Activated naive CD8-positive, alpha-beta T cell (primary cell): ENCODE measurements around the gene CYP4F22.
"Not testable (repeated sequence)": the region's sequence is repeated elsewhere in the genome, so short reads cannot be mapped to it uniquely, and the experiment has no call there.

ENCODE experiments used
- H3K27ac Mint-ChIP-seq: one replicate; pipeline ENCODE4 v1.8.0; 2021; ENCODE audit warnings: mixed read lengths
- H3K27me3 Mint-ChIP-seq: one replicate; pipeline ENCODE4 v1.8.0; 2021; ENCODE audit warnings: mixed read lengths
- H3K36me3 Mint-ChIP-seq: one replicate; pipeline ENCODE4 v1.8.0; 2021; ENCODE audit warnings: mixed read lengths
- H3K4me1 Mint-ChIP-seq: one replicate; pipeline ENCODE4 v1.8.0; 2021; ENCODE audit warnings: low read depth, mixed read lengths
- H3K4me3 Mint-ChIP-seq: one replicate; pipeline ENCODE4 v1.8.0; 2021; ENCODE audit warnings: mild to moderate bottlenecking, mixed read lengths
- H3K9me3 Mint-ChIP-seq: one replicate; pipeline ENCODE4 v1.8.0; 2021; ENCODE audit warnings: low read depth, mixed read lengths

CYP4F22 gene

DNA sequence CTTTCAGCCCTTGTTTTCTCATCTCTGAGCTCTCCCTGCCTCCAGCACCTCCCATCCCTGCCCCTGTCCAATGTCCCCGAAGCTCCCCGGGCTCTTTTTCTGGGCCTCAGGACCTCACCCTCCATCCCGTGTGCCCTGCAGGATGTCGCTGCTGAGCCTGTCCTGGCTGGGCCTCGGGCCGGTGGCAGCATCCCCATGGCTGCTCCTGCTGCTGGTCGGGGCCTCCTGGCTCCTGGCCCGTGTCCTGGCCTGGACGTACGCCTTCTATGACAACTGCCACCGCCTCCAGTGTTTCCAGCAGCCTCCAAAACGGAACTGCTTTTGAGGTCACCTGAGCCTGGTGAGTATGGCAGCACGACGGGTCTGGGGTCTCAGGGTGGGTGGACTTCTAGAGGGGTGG is 55.6 kb downstream of the CYP4F22 start:
- H3K27ac Mint-ChIP-seq, result no peak overlapping the region
- no peaks in the 10 kb centered on the region for H3K4me1 Mint-ChIP-seq
- no peaks in the 10 kb centered on the region for H3K36me3 Mint-ChIP-seq
- H3K4me3 Mint-ChIP-seq, result no peak overlapping the region
- no peaks in the 10 kb centered on the region for H3K9me3 Mint-ChIP-seq
- peaks cover 11% of the 10 kb centered on the region for H3K27me3 Mint-ChIP-seq

GRCh38 chr19:15564534-15565168 is 56.3 kb downstream of the CYP4F22 start:
- no peaks in the 10 kb centered on the region for H3K9me3 Mint-ChIP-seq
- H3K4me3 Mint-ChIP-seq, result no peak overlapping the region
- H3K4me1 Mint-ChIP-seq, result no peaks in the 10 kb centered on the region
- H3K27ac Mint-ChIP-seq, result no peak overlapping the region
- H3K36me3 Mint-ChIP-seq, result no peaks in the 10 kb centered on the region
- H3K27me3 Mint-ChIP-seq, result peaks cover 14% of the 10 kb centered on the region

DNA sequence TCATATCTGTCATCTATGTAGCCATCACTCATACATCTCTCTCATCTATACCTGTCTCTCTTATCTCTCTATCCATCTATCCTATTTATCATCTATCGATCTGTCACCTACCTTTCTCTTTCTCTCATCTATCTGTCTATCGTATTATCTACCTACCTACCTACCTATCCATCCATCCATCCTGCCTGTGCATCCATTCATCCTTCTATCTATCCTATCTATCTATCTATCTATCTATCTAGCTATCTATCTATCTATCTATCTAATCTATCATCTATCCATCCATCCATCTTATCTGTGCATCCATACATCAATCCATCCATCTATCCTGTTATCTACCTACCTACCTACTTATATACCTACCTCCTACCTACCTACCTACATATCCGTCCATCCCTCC is 62.1 kb downstream of the CYP4F22 start:
- Mint-ChIP-seq H3K36me3 (no peaks in the 10 kb centered on the region), H3K27me3 (peaks cover 22% of the 10 kb centered on the region), H3K9me3 (no peaks in the 10 kb centered on the region), H3K27ac (no peak overlapping the region), H3K4me3 (no peak overlapping the region), H3K4me1 (no peaks in the 10 kb centered on the region)

- H3K4me1 Mint-ChIP-seq, result no peaks in the 10 kb centered on the region
- H3K27ac Mint-ChIP-seq, result no peak overlapping the region
- H3K4me3 Mint-ChIP-seq, result no peak overlapping the region
- no peaks in the 10 kb centered on the region for H3K36me3 Mint-ChIP-seq
- H3K9me3 Mint-ChIP-seq, result no peaks in the 10 kb centered on the region
- H3K27me3 Mint-ChIP-seq, result peaks cover 7% of the 10 kb centered on the region
Observed at GRCh38 chr19:15575406-15575805, 67.1 kb downstream of the CYP4F22 start.

DNA sequence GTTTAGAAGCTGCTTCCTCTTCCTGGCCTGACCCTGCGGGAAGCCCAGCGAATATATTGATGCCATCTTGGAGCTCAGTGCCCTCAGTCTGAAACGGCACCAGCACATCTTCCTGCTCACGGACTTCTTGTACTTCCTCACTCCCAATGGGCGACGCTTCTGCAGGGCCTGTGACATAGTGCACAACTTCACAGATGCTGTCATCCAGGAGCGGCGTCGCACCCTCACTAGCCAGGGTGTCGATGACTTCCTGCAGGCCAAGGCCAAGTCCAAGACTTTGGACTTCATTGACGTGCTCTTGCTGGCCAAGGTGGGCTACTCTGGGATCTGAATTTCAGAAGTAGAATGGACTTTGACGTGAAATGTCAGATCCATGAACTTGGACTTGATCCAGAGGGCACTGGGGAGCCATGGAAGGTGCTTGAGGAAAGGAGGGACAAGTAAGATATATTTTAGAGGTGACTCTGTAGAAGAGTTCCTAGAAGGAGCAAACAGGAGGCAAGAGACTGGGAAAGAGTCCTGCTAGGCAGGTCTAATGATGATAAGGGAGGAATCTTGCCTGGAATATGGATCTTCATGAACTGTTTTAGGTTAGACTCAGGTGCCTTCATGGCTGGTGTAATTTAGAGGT is 68.3 kb downstream of the CYP4F22 start:
- no peak overlapping the region for H3K27ac Mint-ChIP-seq
- H3K27me3 Mint-ChIP-seq, result peaks cover 8% of the 10 kb centered on the region
- H3K4me1 Mint-ChIP-seq, result no peaks in the 10 kb centered on the region
- H3K36me3 Mint-ChIP-seq, result no peaks in the 10 kb centered on the region
- H3K4me3 Mint-ChIP-seq, result no peak overlapping the region
- H3K9me3 Mint-ChIP-seq, result no peaks in the 10 kb centered on the region

- H3K27ac Mint-ChIP-seq, result no peak overlapping the region
- H3K4me3 Mint-ChIP-seq, result no peak overlapping the region
- peaks cover 8% of the 10 kb centered on the region for H3K27me3 Mint-ChIP-seq
- no peaks in the 10 kb centered on the region for H3K4me1 Mint-ChIP-seq
- H3K36me3 Mint-ChIP-seq, result no peaks in the 10 kb centered on the region
- H3K9me3 Mint-ChIP-seq, result no peaks in the 10 kb centered on the region
Observed at GRCh38 chr19:15577184-15577771, 69.0 kb downstream of the CYP4F22 start.

GRCh38 chr19:15583346-15583745 is 75.0 kb downstream of the CYP4F22 start:
- H3K9me3 Mint-ChIP-seq, result no peaks in the 10 kb centered on the region
- H3K27ac Mint-ChIP-seq, result no peak overlapping the region
- no peak overlapping the region for H3K4me3 Mint-ChIP-seq
- peaks cover 2% of the 10 kb centered on the region for H3K4me1 Mint-ChIP-seq
- no peaks in the 10 kb centered on the region for H3K36me3 Mint-ChIP-seq
- H3K27me3 Mint-ChIP-seq, result peaks cover 14% of the 10 kb centered on the region

DNA sequence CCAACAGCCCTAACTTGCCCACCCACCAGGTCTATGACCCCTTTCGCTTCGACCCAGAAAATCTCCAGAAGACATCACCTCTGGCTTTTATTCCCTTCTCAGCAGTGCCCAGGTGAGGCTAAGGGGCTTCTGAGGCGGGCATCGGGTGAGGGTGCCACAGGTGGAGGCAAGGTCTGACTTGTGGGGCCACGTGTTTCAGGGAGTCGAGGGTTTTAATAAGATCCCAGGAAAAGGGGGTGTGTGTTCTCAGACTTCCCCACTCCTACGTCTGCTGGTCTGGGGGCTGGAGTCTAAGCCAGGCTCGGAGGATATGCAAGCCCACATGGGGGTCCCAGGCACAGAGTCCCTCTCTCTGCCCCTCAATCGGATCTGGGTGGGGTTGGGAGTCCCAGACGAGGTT is 75.8 kb downstream of the CYP4F22 start:
- Mint-ChIP-seq H3K4me1 (peaks cover 2% of the 10 kb centered on the region), H3K27me3 (peaks cover 16% of the 10 kb centered on the region), H3K27ac (no peak overlapping the region), H3K9me3 (no peaks in the 10 kb centered on the region), H3K4me3 (no peak overlapping the region), H3K36me3 (no peaks in the 10 kb centered on the region)

GRCh38 chr19:15584541-15585115 is 76.3 kb downstream of the CYP4F22 start:
- Mint-ChIP-seq H3K27ac (no peak overlapping the region), H3K4me3 (peak overlapping the region; percentile 40), H3K27me3 (peaks cover 16% of the 10 kb centered on the region), H3K36me3 (no peaks in the 10 kb centered on the region), H3K4me1 (peaks cover 2% of the 10 kb centered on the region), H3K9me3 (no peaks in the 10 kb centered on the region)

GRCh38 chr19:15587663-15588062 is 79.3 kb downstream of the CYP4F22 start:
- H3K27ac Mint-ChIP-seq, result no peak overlapping the region
- H3K9me3 Mint-ChIP-seq, result no peaks in the 10 kb centered on the region
- H3K36me3 Mint-ChIP-seq, result no peaks in the 10 kb centered on the region
- peaks cover 2% of the 10 kb centered on the region for H3K4me1 Mint-ChIP-seq
- no peak overlapping the region for H3K4me3 Mint-ChIP-seq
- H3K27me3 Mint-ChIP-seq, result peaks cover 20% of the 10 kb centered on the region

DNA sequence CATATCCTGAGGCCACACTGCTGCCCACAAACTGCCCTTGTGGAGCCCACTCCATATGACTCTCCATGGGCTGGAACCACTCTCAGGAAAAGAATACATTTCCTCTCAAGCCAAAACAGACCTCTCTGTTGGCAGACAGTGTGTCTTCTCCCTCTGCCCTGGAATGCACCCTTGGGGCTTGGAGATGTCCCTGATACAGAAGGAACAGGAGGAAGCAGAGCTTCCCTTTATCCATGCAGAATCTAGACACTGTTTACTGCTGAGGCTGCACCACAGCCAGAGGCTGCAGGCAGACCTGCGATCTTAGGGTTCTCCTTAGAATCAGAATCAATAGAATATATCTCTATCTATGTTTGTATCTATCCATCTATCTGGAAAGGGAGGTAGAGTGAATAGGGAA is 79.9 kb downstream of the CYP4F22 start:
- Mint-ChIP-seq H3K9me3 (no peaks in the 10 kb centered on the region), H3K4me1 (peaks cover 2% of the 10 kb centered on the region), H3K27ac (no peak overlapping the region), H3K4me3 (no peak overlapping the region), H3K36me3 (no peaks in the 10 kb centered on the region), H3K27me3 (peaks cover 17% of the 10 kb centered on the region)

DNA sequence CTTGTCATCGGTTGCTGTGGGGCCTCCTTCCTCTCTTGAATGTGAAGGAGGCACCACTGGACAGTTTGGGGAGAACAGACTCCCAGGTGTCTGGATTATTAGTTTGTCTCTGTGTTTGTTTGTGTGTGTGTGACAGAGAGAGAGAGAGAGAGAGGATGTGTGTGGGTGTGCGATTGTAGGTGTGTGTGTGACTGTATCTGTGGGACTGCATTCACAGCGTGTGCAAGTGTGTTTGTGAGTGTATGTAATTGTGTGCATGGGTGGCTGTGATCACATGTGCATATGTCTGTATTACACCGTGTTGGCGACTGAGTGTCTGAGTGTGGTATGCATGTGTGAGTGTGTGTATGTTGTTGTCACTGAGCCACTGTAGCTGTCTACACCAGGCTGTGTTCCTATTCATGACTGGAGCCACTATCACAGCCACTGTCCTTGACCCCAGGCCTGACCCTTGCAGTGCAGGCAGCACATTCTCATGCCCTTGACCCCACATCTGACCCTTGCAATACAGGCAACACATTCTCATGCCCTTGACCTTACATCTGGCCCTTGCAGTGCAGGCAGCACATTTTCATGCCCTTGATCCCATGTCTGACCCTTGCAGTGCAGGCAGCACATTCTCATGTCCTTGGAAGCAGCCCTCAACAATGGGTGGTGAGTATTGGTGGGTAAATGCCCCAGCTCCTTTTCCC is 81.6 kb downstream of the CYP4F22 start:
- H3K9me3 Mint-ChIP-seq, result no peaks in the 10 kb centered on the region
- no peak overlapping the region for H3K27ac Mint-ChIP-seq
- peaks cover 29% of the 10 kb centered on the region for H3K27me3 Mint-ChIP-seq
- H3K4me3 Mint-ChIP-seq, result no peak overlapping the region
- no peaks in the 10 kb centered on the region for H3K36me3 Mint-ChIP-seq
- peaks cover 1% of the 10 kb centered on the region for H3K4me1 Mint-ChIP-seq

DNA sequence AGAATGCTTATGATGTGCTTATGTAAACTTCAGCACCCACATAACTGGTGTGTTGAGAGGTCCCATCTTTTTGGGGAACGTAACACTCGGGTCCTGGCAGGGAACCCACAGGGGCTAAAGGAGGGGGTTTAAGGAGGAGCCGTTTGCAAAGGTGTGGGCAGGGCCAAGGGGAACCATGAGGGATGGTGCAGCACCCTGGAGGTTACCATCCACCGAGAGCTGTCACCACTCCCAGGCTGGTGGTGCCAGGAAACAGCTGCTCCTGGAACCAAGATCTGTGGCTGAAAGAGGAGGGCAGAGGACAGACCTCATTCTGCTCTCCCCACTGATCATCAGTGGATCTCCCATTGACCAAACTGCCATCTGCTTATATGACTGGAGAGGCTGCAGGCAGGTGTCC is 83.5 kb downstream of the CYP4F22 start:
- Mint-ChIP-seq H3K4me1 (no peaks in the 10 kb centered on the region), H3K4me3 (no peak overlapping the region), H3K27ac (no peak overlapping the region), H3K36me3 (peaks cover 3% of the 10 kb centered on the region), H3K27me3 (peaks cover 37% of the 10 kb centered on the region), H3K9me3 (peaks cover 6% of the 10 kb centered on the region)

- not testable (repeated sequence) for H3K36me3 Mint-ChIP-seq, H3K4me1 Mint-ChIP-seq, H3K9me3 Mint-ChIP-seq, H3K4me3 Mint-ChIP-seq, H3K27ac Mint-ChIP-seq
- H3K27me3 Mint-ChIP-seq, result peaks cover 37% of the 10 kb centered on the region
Observed at GRCh38 chr19:15592506-15592905, 84.2 kb downstream of the CYP4F22 start.

- H3K27me3 Mint-ChIP-seq, result peaks cover 30% of the 10 kb centered on the region
- H3K36me3 Mint-ChIP-seq, H3K4me1 Mint-ChIP-seq, H3K9me3 Mint-ChIP-seq, H3K27ac Mint-ChIP-seq, H3K4me3 Mint-ChIP-seq: not testable (repeated sequence)
Observed at GRCh38 chr19:15593766-15594165, 85.4 kb downstream of the CYP4F22 start.
